Embryonic facial prominence (tissue), 1 donor: Measurements from ENCODE around the gene FZD2.
"Not testable (repeated sequence)": the region's sequence is repeated elsewhere in the genome, so short reads cannot be mapped to it uniquely, and the experiment has no call there.

ENCODE experiments used
- DNase-seq: peaks from one replicate; pipeline ENCODE4 v3.0.0-alpha.2; 2016; ENCODE audit errors: extremely low spot score

FZD2 gene

DNA sequence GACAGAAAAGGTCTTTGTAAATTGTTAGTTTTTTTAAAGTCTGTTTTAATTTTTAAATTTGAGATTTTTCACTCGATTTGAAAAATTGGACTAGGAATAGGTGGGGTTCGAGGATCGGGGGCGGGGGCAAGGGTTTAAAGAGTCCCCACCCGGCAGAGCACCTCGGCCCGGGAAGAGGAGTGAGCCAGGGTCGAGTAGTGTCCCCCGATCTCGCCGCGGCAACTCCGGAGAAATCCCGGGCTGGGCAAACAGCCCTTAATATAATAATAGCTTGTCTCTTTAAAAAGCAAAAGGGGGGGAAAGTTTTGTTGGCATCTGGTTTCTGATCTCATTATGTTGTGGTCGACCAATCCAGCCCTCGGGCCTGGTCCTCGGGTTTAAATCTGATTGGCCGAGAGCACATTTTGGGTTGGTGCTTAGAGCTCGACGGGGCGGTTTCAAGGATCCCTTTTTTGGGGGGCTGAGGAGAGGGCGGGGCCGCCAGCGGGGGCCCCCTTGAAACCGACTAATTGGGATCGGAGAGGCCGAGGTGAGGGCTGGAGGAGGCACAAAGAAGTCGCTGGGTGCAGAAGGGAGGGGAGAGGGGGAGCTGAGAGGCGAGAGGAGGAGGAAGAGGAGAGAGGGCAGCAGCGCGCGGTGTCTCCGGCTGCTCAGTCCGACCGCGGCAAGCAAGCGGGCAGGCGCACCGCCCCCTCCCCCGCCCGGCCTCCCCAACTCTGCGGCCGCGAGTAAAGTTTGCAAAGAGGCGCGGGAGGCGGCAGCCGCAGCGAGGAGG lies at the start of gene FZD2:
FZD2 (plus strand) TSS at position 653 of the 775 bp plus-strand sequence. CDS start 205 bp downstream, outside the sequence.
- peak; percentile 97 for DNase-seq

DNA sequence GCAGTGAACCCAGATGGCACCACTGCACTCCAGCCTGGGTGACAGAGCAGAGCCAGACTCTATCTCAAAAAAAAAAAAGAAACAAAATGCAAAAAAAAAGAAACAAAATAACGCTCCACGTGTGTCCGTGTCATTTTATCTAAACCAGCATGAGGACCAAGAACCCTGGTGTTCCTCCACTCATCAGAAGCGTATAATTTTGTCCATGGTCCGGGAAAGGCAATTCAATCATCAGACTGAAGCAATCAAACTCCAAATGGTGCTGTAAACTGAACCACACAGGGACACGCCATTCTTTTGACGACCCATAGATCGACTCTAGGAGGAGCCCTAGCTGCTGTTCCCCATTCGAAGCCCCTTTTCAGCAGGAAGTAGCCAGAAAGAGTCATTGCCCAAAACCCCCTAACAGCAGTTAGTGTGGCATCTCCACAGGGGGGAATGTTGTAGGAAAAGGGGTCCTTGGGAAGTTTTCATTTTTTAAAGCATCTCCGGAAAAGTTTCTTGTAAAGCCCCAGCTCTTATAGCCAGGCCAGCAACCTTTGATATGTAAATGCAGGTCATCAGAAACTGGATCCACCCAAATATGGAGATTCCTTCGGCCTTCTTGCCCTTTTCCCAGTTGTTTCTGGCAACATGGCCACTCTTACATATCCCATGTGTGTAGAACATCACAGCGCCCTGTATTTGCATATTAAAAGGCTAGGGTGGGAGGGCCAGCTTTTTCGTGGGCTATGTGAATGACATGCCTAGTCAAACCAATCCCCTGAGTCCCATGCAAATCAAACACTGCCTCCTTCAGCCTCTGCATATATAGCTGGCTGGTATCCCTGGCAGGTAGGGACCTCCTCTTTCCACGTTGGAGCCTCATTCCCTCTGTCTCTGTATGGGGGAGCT lies 45.8 kb upstream of the FZD2 start:
- DNase-seq = not testable (repeated sequence)

DNA sequence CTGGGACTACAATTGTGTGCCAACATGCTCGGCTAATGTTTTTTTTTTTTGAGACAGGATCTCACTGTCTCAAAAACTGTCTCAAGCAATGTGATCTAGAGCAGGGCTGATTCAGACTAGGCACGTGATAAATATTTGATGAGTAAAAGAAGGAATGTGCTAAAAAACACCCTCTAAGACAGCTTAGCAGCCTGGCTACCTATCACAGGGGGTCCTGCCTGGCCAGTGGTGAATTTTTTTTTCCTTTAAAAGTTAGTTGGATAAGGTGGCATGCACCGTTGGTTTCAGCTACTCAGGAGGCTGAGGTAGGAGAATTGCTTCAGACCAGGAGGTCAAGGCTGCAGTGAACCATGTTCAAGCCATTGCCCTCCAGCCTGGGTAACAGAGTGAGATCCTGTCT lies 39.3 kb upstream of the FZD2 start:
- no peak for DNase-seq

DNA sequence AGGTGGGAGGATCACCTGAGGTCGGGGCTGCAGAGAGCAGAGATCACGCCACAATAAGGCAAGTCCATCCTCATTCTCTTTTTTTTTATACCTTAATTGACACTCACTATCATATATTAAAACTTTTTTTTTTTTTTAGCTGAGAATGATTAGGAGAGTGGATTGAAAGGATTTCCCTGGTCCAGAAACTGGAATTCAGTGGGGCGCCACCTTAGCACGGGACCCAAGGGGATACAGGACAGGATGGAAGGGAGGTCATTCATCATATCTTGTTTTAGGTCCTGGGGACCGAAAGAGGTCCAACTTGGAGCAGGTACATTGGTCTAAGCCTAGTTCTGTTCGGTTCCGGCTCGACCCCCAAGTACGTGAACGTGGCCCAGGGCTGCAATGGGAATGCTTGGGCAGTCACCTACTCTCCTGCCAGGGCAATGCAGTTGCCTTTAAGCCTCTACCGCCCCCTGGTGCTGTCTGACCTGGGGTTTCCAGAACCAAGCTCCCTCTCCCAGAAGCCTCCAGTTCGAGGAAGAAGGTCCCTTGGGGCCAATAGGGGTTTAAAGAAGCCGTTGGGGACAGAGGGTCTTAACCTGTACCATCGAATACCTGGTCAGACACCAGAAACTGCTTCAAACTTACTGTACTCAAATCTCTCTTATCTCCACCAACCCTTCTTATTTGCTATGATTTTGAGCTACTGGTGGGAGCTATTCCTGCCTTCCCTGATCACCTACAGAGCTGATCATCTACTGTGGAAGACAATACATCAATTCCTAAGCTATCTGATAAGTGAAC lies 34.2 kb upstream of the FZD2 start:
- DNase-seq = no peak

DNA sequence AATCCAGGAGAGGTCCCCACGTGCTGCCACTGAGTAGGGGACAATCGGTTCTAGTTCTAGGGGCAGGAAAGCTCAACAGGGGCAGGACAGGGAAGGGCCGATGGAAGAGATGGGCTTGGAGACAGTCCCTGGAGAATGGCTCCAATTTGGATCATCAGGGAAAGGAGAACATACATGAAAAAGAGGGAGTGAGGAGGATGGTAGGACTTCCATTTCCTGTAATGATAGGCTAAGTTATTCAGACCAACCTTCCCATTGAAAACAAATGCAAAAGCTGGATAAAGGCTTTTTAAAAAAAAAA lies 33.7 kb upstream of the FZD2 start:
- DNase-seq = no peak

DNA sequence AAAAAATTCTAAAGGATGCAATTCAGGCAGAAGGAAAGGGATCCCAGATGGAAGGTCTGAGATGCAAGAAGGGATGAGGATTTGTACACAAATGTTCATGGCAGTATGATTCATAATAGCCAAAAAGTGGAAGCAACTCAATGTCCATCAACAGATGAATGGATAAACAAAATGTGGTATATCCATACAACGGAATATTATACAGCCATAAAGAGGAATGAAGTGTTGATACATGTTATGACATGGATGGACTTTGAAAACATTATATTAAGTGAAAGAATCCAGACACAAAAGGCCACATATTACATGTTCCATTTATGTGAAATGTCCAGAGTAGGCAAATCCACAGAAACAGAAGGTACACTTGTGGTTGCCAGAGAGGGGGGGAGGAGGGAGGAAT lies 30.2 kb upstream of the FZD2 start:
- no peak for DNase-seq

DNA sequence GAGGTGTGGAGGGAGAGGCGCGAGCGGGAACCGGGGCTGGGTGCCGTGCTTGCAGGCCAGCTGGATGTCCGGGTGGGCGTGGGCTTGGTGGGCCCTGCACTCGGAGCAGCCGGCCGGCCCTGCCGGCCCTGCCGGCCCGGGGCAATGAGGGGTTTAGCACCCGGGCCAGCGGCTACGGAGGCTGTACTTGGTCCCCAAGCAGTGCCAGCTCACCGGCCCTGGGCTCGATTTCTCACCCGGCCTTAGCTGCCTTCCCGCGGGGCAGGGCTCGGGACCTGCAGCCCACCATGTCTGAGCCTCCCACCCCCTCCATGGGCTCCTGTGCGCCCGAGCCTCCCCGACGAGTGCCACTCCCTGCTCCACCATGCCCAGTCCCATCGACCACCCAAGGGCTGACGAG lies 29.3 kb upstream of the FZD2 start:
- DNase-seq = no peak

DNA sequence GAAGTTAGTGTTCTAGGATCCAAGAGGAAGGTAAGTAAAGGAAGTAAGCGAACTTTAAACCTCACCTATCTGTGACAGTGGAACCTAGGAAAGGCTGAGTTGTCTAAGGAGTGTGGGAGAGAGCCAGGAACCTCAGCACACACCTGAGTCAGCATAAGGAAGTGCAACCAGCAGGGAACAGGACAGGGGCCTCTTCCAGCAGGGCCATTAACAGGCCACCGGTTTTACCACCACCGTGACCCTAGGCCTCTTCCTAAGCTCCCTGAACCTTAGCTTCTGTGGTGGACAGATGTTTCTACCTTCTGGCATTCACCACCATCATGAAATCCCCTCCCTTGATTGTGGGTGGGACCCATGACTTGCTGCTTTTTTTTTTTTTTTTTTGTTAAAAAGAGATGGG lies 27.4 kb upstream of the FZD2 start:
- DNase-seq = no peak

DNA sequence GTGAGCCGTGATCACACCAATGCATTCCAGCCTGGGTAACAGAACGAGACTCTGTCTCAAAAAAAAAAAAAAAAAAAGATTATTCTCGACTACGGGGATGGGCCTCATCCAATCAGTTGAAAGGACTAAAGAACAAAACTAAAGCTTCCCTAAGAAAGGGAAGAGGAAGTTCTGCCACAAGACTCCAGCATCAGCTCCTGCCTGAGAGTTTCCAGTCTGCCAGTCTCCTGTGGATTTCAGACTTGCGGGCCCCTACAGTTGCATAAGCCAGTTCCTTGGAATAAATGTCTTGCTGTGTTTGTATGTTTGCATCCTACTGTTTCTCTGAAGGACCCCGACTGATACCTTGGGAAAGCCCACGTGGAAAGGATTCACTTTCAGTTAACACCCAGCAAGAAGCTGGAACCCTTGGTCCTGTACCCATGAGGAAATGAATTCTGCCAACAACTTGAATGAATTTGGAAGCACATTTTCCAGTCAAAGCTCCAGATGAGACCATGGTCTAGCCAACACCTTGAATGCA lies 26.3 kb upstream of the FZD2 start:
- no peak for DNase-seq

DNA sequence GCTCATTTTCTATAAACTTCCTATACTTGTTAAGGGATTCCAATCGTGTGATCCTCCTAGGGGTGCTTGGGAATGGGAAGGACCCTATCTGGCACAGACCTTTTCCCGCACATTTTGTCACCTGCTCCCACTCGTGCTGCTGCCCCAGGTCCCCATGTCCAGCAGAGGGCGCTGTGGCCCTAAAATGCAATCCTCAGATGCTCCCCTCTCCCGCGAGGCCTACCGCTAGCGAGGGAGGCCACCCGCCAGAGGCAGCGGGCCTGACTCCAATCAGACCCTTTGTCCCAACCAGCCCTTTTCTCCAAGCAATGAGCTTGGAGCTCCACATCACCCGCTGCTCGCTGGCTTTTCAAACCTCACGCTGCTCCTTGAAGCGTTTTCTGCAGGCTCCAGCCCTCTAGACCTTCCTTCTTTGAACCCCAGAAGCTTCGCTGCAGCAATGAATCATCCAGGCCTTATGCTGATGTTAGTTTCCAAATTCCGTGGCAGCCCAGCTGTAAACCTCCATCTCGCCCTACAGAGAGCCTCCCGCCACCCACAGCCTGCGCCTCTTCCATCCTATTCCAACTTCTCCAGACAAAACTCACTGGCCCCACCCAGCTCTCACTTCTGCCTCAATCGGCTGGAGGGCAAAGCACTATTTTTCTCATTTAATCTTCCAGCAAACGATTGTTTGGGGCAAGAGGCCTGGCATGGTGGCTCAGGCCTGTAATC lies 23.6 kb upstream of the FZD2 start:
- DNase-seq = peak; percentile 71

DNA sequence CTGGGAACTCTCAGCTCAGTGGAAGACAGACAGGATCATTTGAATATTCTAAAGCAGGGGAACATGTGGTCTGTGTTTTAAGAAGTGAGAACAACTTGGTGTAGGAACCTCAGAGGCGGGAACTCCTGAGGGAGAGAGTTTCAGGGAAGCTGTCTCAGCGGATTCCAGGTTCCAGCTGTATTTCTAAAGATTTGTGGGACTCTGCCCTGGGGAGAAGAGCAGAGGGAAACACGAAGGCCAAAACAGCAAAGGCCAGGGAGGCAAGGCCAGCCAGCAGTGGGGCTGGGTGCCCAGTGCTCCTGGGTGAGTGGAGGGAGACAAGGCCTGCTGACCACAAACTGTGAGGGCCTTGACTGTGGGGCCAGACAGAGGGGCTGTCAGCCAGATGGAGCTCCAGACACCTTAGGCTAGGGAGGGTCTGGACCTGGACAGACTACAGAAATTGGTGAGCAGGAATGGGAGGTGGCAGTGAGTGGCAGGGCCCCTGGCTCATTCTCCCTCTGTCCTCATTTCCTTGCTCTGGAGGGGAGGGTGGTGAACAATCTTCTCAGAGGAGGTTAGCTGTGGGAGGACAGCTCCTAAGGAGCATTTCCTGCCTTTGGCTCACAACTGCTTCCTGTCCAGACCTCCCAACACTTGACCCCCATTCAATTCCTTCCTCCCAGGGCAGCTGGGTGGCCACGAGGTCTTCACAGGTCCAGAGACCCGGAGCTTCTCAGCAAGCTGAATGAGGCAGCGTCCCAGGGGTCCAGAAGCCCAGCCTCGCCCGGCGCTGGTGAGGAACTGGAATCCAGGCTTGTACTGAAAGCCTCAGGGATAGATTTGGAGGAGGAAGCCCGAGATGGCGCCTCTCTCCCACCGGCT lies 21.0 kb upstream of the FZD2 start:
- DNase-seq = no peak

DNA sequence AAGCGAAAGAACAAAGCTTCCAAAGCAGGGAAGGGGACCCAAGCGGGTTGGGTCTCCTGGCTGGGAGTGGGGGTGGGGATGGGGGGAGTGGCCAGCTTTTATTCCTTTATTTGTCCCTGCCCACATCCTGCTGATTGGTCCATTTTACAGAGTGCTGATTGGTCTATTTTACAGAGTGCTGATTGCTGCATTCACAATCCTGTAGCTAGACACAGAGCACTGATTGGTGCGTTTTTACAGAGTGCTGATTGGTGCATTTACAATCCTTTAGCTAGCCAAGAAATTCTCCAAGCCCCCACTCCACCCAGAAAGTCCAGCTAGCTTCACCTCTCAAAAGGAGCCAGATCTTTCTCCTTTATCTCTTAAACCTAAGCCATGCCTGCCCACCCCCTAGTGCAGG lies 19.4 kb upstream of the FZD2 start:
- not testable (repeated sequence) for DNase-seq

DNA sequence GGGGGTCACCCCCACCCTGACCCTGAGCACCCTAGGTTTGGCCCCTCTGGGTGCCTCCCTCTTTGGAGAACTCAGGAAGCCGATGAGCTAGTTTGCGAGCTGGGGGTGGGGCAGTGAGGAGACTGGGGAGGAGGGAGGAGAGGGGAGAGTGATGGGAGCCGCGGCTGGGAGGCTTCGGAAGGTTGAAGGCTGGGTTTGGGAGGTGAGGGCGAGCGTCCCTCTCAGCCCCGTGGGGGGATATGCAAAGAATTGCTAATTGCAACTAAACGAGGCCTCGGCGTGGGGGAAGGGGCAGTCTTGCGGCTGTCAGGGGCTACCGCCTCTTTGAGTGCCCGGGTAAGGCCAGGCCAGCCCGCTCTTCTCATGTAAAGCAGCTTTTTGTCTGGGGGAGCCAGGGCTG lies 17.6 kb upstream of the FZD2 start:
- no peak for DNase-seq

DNA sequence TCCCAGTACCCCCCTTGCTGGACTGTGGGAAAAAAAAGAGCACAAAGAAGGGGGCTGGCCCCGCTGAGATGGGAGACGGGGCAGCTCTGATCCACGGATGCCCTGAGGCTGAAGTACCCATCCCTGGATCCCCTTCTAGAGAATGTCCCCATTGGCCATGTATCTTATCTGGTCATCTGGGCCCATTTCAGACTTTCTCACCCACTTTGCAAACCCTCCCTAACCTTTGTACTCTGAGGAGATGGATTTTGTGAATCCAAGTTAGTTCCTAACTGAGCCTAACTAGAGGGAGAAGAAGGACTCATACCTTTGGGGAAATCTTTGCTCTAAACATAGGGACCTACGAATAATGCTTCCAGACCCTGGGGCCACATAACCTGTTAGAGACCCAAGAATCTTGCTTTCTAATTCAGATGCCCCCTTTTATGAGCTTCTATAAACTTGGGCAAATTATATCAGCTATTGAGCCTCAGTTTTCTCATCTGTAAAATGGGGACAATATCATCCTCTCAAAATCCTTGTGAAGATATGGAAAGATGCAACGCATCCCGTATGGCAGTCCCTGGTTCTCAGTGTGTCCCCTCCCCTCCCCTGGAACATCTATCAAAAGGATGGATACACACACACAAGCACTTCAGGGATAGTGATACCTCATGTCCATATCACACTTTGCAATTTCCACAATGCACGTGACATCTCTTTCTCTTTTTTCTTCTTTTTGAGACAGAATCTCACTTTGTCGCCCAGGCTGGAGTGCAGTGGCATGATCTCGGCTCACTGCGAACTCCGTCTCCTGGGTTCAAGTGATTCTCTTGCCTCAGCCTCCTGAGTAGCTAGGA lies 16.8 kb upstream of the FZD2 start:
- no peak for DNase-seq

DNA sequence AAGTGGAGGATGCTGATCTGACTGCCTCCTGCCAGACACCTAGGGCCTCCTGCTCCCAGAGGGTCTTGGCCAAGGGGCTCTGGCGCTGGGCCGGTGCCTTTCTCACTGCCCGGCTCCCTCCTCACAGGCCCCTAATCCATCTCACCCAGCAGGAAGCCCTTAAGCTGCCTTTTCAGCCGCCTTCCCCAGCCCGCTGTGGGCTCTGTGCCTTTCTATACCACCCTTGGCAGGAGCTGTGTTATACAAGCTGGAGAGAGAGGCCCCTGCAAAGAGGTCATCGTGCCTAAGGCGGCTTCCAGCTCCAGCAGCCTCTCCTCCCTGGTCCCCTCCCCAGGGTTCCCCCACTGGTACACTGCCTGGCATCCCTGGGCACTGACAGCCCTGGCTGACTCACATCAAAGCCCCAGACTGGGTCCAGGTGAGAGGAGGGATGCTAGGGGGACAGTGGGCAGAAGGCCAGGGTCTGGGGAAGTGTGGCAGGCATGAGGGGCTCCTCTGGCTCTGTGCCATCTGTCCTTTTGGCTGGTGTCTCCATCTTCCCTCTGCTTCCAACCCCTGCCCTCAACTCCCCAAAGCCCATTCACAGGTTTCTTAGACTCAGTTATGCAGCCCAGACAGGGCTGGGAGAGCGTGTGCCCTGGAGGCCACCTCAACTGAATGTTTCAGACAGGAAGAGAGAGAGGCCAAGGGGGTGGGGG lies 15.3 kb upstream of the FZD2 start:
- no peak for DNase-seq

DNA sequence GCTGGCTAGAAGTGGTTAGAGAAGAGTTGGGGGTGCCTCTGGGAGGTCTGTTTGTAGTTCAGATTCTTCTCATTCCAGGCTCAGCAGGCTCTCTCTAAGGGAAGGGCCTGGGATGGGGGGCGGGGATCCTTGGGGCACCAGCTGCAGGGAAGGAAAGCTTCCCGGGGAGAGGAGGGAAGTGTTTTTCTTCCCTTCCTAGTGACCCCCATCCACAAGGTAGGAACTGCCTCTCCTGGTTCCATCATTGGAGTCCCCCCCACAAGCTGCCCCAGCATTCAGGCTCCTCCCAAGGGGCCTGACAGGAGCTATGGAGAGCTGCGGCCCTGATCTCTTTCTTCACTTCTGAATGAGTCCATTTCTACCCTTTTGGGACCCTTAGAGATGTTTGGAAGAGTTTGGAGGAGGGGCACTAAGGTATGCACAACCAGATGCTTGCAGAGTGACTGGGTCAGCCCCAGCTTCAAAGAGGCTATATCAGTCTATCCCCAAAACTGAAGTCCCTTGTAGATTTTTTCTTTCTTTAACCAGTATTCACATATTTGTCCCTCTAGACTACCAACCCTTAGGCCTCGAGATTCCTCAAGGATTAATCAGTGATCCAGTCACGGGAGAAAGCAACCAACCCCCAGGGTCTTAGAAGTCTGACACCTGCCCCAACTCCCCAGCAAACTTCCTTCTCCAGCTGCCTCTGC lies 13.9 kb upstream of the FZD2 start:
- peak; percentile 85 for DNase-seq

DNA sequence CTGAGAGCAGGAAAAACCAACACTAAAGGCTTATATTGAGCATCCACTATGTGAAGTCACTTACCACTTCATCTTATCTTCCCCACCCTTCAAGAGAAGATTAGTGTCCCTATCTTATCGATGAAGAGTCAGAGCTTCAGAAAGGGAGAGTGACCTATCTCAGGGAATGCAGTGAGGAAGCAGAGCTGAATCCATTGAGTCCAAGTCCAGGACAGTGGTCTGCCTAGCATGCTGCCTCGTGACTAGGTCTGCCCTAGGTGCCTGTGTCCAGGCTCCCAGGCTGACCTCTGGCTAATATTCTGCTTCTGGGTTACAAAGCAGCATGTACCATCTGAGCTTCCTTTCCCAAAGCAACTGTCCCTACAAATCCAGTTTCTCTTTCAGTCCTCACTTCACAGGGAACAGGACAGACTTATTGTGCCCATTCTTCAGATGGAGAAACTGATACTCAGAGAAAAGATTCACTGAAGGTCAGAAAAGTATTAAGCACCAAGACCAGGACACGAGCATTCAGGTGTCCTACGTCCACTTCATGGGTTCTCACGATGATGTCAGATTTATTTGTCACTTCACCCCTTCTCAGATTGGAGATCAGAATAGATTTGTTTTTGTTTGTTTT lies 13.3 kb upstream of the FZD2 start:
- DNase-seq = no peak
